AG20443 (cell line): ENCODE data around the gene VPS4B.

Source experiments
- DNase-seq: peaks from one replicate; pipeline ENCODE4 v3.0.0; 2012; ENCODE audit warnings: low spot score, mixed read lengths

The VPS4B gene

DNA sequence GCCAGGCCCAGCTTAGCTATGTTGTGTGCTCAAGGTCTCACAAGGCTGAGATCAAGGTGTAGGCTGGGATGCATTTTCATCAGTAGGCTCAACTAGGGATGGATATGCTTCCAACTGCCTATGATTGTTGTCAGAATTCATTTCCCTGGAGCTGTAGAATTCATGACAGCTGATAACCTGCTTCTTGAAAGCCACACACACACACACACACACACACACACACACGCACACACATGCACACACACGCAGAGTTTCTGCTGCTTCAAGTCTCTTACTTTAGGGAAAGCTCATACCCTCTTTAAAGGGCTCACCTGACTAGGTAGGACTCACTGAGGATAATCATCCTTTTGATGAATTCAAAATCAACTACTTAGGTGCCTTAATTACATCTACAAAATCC is 8.2 kb upstream of the VPS4B start:
- DNase-seq, result no peak

DNA sequence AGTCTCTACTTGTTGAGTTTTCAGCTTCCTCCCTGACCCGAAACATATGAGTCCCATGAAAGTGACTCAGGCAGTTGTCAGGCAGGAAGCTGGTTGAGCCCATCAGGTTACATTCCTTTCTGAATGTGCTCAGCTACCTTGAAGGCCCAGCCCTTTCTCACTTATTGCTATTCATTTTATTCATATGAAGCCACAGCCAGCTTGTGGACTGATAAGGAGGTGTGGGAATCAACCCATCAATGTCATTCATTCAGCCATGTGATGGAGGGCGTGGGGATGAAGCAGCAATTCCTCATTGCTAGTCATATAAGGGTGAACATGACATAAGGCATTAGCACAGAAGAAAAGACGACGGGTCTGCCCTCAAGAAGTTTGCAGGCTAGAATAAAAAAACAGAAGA is 5.3 kb upstream of the VPS4B start:
- no peak for DNase-seq

DNA sequence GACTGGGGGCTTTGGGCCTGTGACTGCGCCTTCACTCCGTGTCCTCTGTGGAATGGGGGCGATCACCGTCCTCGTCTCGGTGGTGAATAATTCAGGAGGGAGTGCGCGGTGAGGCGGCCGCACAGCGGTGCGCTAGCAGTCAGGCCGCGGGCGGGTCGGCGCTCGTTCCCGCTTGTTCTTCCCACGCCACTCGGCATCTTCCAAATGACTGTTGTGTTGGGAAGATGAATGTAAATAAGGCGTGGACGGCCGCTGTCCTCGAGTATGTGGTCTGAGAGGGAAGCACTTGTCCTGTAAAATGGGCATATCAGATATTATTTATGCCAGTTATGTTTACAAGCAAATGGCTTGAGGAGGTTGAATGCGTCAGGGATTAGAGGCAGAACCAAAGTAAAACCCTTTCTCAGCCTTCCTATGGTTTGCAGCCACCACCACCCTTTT is 608 bp upstream of the VPS4B start:
- DNase-seq, result no peak

DNA sequence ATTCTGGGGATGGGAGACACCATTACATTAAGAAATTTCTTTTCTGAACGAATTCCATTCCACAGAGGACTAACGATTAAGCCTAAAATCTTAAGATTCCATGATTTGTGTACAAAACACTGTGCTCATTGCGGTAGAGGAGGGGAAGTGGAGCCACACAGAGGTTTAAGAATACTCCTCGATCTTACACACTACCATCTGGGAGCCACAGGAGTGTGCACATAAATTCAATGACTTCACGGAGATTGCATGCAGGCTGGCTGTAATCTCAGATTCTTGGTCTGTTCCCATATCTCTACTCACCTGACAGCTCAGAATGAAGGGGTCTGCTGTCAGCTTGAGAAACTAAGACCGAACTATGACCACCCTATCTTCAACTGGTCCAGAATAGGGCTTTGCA is 762 bp downstream of the VPS4B start:
- peak; percentile 16 for DNase-seq

DNA sequence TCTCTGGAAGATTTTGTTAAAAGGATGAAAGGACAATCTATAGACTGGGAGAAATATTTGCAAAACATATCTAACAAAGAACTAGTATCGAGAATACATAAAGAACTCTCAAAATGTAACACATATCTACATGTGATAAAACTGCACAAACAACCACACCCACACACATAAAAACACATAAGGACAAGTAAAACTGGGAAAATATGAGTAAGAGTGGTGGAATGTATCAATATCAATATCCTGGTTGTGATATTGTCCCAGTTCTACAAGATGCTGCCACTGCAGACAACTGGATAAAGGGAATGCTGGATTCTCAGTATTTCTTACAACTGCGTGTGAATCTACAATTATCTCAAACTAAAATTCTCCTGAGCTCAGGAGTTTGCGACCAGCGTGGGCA is 9.3 kb downstream of the VPS4B start:
- DNase-seq, result no peak

GRCh38 chr18:63410792-63411191 is 11.5 kb downstream of the VPS4B start:
- DNase-seq, result peak; percentile 58

GRCh38 chr18:63409301-63409700 is 13.0 kb downstream of the VPS4B start:
- DNase-seq, result no peak

GRCh38 chr18:63407734-63408133 is 14.5 kb downstream of the VPS4B start:
- no peak for DNase-seq

GRCh38 chr18:63405986-63406385 is 16.3 kb downstream of the VPS4B start:
- DNase-seq, result no peak

DNA sequence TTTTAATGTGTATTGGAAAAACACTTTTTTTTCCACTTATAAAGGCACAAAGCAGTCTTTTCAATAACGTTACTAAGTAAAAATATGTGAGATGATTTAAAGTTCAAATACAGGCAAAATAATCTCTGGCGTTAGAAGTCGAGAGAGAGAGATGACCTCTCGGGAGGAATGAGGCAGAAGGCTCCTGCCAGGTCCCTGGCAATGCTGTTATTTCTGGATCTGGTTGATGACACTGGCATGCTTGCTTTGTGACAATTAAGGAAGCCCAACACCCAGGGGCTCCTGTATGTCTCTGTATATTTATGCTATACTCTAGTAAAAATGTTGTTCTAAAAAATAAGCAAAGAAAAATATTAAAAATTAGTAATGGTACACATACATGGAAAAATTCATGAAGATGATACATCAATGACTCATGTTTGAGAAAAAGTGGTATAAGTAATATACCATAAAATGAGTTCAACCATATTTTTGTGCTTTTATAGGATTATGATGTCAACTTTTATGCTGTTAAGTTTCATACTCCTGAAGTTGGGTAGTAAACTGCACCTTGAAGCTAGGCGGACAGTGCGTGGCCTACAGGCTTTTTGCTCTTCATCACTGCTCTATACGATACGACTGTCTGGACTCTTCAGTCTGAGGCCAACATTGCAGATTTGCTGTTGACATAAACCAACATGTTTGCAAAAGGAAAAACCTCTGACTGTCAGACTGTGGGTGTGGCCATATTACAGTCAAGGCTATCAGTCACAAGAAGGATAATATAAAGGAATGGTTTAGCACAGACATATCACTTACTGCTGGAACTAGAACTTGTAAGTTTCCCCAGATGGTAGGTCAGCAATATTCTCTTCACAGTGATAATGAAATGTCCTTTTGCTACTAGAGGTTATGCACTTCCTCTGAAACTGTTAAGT is 19.8 kb downstream of the VPS4B start:
- DNase-seq, result no peak

DNA sequence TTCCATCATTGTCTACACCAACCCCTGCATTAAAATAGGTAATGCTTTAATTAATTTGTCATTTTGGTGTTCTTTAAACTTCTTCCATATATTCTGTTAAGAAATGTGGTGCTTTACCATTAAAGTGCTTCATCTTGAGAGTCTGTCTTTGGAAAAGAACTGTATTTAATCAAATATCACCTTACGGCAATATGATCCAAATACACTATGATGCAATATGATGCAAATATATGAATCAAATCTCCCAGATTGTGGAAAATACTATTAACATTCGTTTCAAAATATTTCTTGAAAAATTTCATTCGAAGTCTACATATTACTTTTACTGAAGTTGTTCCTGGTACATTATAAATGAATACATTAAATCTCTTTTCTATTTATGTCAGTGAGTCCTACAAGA is 23.0 kb downstream of the VPS4B start:
- no peak for DNase-seq

DNA sequence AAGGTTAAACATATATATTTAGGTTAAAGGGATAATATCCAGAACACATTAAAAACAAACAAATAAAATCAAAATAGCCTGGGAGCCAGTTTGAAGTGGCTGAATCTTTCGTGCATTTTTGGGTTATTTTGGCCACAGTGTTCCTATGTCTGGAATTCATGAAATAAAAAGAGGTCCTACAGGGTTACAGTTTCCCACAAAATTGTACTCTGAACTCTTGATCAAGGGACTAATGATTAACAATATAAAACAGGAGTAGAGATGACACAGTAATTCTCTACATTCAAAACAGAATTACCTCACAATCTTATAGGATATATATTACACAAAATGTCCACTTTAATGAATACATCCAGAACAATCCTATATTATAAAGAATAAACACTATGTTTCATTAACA is 24.9 kb downstream of the VPS4B start:
- DNase-seq, result no peak

DNA sequence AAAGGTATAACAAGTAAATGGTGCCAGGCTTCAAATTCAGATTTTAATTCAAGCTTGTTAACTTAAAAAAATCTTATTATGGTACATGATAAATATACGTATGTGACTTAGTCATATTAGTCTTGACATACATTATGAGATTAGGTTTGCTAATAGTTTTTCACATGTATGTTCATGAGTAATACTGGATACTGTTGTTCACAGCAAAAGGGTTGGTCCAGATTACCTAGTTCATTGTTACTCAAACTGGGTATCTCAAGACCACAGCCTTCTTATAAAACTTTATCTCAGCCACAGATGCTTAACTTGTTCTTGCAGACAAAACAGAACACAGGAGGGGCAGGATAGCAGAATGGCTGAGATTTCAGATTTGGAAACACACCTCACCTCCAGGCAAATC is 26.8 kb downstream of the VPS4B start:
- no peak for DNase-seq

- no peak for DNase-seq
These were observed 27.3 kb downstream of the VPS4B start for GRCh38 chr18:63394954-63395353.

DNA sequence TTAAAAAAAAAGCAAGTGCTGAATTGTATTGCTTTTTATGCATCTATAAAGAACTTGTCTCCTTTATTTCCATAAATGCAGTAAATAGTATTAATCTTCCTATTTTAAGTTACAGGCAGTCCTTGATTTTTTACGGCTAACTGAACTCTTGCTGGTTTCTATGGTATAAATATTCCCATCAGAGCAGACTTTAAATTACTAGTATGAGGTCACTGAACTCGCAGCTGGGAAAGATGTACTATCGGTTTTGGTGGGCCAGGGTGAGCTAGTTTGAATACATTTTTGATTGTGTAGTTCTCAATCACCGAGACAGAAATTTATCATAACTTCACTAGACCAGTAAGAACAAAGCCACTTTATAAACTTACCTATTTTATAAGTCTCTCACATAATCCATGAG is 34.4 kb downstream of the VPS4B start:
- no peak for DNase-seq

- no peak for DNase-seq
These were observed 39.4 kb downstream of the VPS4B start for GRCh38 chr18:63382843-63383242.

- DNase-seq, result peak; percentile 7
These were observed 42.7 kb downstream of the VPS4B start for GRCh38 chr18:63379639-63379962.

- DNase-seq, result no peak
These were observed 43.2 kb downstream of the VPS4B start for GRCh38 chr18:63378919-63379638.

- DNase-seq, result no peak
These were observed 44.8 kb downstream of the VPS4B start for GRCh38 chr18:63377275-63377980.

DNA sequence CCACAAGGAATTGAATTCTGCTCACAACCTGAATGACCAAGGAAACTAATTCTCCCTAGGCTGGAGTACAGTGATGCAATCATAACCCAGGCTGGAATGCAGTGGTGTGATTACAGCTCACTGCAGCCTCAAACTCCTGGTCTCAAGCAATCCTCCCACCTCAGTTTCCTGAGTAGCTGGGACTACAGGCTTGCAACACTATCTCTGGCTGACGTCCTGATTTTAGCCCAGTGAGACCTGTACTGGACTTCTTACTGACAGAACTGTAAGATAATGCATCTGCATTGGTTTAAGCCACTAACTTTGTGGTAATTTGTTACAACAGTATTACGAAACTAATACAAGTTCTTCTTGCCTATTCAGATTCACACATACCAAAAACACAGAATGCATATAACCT is 45.7 kb downstream of the VPS4B start:
- no peak for DNase-seq

- DNase-seq, result no peak
These were observed 47.7 kb downstream of the VPS4B start for GRCh38 chr18:63374540-63374939.

DNA sequence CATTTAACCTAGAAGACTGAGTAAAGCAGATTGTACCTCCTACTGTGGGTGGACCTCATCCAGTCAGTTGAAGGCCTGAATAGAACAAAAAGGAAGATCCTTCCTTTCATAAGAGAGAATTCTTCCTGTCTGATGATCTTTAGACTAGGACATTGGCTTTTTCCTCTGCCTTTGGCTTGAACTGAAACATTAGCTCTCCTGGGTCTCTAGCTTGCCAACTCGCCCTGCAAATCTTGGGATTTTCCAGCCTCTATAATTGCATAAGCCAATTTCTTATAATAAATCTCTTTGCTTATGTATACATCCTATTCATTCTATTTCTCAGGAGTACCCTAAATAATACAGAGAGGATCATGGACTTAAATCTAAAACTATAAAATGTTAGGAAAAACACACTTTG is 49.1 kb downstream of the VPS4B start:
- DNase-seq, result no peak

DNA sequence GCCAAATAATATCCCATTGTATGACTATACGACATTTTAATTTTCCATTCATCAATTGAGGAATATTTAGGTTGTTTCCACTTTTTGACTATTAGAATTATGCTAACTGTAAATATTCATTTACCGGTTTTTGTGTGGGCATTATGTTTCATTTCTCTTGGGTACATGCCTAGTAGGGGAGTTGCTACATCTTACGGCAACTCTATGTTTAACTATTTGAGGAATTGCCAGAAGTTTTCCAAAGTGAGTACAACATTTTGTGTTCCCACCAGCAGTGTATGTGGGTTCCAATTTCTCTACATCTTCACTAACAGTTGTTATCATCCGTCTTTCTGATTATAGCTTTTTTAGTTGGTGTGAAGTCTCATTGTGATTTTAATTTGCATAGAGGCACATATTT is 53.7 kb downstream of the VPS4B start:
- no peak for DNase-seq
